NCI-H146 treated with DMSO at 0.1 percent for 48 hours (cell line): Measurements from ENCODE around the gene WNT3A.
"Not testable (repeated sequence)": the region's sequence is repeated elsewhere in the genome, so short reads cannot be mapped to it uniquely, and the experiment has no call there.

Experiments
- DNase-seq: peaks from one replicate; lab custom pipeline; 2025; ENCODE audit not compliant: unreplicated experiment; lab: John Stamatoyannopoulos, UW

The WNT3A gene

DNA sequence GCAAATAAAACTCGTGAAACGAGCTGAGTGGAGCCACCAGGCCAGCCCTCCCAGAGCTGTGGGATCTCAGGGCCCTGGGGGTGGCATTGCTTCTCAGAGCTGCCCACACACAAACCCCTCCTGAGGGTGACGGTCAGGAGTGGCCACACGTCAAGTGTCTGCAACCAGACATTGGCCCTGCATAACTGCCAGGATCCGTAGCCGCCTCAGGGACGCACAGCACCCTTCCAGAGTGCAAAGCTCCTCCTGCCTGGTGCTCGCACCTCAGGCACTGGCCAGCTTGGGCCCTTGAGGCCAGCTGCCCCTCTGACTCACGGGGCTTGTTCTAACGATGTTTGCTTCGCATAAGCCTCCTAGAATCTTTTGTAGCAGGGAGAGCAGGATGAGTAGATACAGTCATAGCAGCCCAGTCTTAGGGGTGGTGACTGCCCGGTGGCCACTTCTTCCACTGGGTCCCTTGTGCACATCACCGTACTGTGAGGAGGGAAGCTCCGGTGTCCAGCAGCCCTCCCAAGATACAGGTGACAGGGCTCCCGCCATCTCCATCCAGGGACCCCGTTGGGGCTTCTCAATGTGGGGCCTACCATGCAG is 5.0 kb downstream of the WNT3A start:
- no peak for DNase-seq

DNA sequence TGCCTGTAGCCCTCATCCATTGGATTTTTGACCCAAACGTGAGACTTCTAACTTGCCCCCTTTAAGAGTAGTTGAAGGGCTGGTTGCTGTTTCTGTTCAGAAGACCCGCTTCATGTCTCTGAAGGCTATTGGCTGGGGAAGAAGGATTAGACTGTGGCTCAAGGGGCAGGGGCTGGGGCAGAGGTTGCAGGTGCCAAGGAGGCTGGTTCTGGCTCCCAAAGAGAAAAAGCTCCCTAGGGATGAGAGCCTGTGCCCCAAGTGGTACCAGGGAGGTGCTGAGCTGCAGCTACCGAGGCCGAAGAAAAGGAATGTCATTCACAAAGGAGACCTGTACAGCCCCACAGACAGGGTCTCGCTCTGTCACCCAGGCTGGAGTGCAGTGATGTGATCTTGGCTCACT is 5.8 kb downstream of the WNT3A start:
- DNase-seq: no peak

GRCh38 chr1:228013131-228013934 is 6.5 kb downstream of the WNT3A start:
- DNase-seq: no peak

DNA sequence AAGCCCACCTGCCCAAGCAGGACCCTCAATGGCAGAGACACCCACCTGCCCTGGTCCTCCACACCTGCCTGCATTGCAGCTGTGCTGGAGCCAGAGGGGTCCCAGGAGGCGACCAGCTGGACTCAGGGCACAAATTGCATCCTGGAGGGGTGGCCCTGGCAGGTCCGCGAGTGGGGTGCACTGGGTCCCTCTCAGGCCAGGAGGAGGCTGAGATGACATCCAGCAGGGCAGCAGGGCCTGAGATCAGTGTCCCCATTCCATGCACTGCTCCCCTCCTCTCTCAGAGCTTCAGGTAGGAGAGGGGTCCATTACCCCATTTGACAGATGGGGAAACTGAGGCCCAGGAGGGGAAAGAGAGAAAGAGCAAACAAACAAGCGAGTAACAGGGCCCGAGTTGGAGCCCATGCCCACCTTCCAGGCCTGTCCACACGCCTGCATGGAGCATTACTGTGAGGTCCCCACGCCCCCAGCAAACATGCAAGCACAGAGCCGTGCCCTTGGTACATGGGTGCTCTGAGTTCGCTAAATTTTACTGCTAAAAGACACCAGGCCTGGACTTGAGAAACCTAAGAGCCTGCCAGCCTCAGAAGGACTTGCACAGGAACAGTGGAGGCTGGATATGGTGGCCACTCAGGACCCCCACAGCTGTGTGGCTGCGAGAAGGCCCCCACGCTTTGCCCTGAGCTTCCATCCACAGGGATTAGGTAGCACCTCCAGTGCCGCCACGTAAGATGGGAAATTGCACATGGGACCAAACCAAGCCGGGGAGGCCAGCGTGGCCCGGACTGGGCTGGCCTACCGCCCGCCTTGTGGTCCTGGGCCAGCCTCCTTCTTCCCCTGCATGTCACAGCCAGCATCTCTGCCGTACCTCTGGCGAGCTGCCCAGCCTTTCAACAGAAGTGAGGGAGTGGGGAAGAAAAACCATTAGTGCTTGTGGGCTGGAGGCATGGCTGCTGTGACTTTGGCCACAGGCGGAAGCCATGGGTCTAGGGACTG is 7.4 kb downstream of the WNT3A start:
- DNase-seq: no peak

GRCh38 chr1:228015276-228016180 is 8.7 kb downstream of the WNT3A start:
- no peak for DNase-seq

GRCh38 chr1:228016181-228016510 is 9.3 kb downstream of the WNT3A start:
- DNase-seq: no peak

DNA sequence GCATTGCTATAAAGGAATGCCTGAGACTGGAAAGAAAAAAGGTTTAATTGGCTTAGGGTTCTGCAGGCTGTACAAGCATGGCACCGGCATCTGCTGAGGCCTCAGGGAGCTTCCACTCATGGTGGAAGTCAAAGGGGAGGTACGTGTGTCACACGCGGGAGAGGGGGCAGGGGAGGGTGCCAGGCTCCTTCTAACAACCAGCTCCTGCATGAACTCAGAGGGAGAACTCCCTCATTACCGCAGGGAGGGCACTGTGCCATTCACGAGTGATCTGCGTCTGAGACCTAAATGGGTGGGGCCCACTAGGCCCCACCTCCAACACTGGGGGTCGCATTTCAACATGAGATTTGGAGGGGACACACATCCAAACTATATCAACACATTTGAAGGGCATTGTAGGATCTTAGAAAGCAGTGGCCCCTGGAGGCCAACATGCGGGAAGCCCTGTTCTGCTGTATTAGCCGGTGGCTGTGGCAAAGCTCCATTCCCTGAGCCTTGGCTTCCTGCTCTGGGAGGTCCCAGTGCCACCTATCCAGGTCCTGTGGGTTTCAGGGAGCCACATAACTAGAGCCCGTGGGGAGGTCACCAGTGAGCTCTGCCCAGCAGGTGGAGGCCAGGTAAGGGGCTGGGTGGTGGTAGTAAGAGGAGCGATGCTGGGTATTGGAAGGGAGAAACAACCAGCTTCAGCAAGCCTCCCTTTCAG is 10.0 kb downstream of the WNT3A start:
- DNase-seq: no peak

DNA sequence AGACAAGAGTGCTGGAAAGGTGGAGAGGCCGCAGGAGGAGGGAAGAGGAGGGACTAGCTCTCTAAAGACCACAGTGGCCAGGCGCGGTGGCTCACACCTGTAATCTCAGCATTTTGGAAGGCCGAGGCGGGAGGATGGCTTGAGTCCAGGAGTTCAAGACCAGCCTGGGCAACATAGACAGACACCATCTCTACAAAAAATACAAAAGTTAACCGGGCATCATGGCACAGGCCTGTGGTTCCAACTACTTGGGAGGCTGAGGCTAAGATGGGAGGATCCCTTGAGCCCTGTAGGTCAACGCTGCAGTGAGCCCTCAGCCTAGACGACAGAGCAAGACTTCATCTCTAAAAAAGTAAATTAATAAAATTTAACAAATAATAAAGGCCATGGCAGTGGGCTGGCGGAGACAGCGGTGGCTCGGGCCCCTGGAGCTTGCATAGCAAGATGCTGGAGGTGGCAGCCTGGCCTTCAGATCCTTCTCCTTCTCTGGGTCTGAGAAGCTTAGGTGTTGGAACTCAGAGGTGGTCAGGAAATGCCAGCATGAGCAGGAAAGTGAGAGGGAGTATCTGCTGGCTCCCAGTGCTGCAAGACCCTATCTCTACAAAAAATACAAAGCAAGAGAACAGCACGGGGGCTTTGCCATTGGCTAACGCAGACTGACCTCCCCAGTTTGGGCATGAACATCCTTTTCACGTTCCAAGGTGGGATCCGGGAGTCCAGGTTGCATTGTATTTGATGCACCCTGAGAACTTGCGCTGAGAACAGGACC is 10.7 kb downstream of the WNT3A start:
- DNase-seq: no peak

- no peak for DNase-seq
These were observed 11.3 kb downstream of the WNT3A start for GRCh38 chr1:228018125-228018398.

- no peak for DNase-seq
These were observed 12.3 kb downstream of the WNT3A start for GRCh38 chr1:228018961-228019721.

- DNase-seq: not testable (repeated sequence)
These were observed 12.9 kb downstream of the WNT3A start for GRCh38 chr1:228019722-228020083.

- no peak for DNase-seq
These were observed 14.0 kb downstream of the WNT3A start for GRCh38 chr1:228020686-228021354.

DNA sequence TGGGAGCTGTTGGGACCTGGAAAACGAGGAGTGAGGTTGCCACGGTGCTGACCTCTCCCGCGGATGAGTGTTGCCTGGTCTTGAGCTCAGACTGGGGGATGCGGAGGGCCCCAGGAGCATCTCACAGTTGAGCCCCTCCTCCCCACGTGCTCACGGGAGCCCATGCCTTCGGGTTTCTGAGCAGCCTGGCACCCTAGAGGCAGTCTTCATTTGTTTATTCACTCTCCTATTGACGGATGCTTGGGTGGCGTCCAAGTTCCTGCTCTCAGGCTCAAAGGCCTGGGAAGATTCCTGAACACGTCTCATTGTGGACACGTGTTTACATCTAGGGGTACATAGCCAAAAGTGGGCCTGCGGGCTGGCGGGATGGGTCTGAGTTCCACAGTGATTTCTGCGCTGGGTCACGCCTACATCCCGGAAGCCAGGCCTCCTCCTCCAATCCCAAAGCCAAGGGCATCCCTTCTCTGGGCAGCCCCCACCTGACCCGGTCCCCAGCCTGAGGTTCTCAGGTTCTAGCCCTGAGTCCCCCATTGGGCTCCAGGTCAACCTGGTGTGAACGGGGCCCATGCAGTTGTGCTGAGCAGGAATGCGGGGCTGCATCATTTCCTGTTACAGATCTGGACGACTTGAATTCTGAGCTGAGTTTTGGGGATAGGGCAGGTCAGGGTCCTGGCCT is 14.7 kb downstream of the WNT3A start:
- no peak for DNase-seq

- DNase-seq: no peak
These were observed 15.9 kb downstream of the WNT3A start for GRCh38 chr1:228022571-228023293.

DNA sequence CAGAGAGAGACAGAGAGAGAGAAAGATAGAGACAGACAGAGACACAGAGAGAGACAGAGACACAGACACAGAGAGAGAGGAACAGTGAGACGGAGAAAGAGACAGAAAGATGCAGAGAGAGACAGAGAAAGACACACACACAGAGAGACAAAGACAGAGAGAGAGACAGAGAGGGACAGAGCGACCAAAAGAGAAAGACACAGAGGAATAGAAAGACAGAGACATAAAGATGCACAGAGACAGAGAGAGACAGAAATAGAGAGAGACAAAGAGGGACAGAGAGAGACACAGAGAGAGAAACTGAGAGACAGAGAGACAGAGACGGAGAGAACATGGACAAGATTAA is 16.5 kb downstream of the WNT3A start:
- no peak for DNase-seq

- no peak for DNase-seq
These were observed 22.5 kb downstream of the WNT3A start for GRCh38 chr1:228029281-228029680.

DNA sequence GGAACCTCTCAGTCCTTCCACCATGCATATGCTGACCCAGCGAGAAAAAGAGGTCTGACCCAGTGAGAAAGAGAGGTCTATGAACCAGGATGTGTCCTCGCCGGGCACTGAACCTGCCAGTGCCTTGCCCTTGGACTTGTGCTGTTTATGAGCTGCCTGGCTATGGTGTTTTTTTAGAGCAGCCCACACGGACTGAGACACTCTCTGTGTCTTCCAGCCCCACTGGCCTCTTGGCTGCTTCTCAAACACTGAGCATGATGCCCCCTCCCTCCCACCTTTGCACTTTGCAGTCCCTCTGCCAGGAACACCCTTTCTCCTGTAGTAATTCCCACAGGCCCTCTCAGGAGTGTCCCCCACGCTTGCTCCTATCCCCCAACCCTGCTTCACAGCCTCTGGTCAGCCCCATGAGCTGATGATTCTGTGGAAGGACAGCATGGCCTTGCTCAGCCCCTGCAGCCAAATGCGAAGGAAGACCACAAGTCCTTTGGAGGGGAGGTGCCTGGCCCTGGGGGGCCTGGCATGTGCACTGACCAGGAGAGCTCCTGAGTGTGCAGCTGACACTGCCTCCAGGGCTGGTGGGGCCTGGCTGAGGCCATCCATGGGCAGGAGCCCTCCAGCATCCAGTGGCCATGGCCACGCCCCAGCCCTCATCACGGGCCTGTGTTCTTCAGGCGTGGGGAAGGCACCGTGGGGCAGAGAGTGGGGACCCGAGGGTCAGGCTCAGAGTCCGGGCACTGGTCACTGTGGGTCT is 23.8 kb downstream of the WNT3A start:
- no peak for DNase-seq
